ENCODE measurements around the gene MOAP1. TPM values are rescaled to one million over a fixed set of nuclear protein-coding genes. Genes with fewer than 3 reads are reported as not detected.
"Not testable (repeated sequence)": the region's sequence is repeated elsewhere in the genome, so short reads cannot be mapped to it uniquely, and the experiment has no call there.

Gene MOAP1
- total and polyA plus RNA-seq, 4 donors = 22.0 to 38.7 (median 30.2) TPM

- H3K9me3 ChIP-seq (ENCODE audit: control insufficient read depth, low read length) = no peaks in the 10 kb centered on the region
- DNase-seq = peak in 1 of 2 donors; percentile 78
- no peaks in the 10 kb centered on the region for H3K36me3 ChIP-seq (ENCODE audit: control insufficient read depth in 1 of 2, insufficient read depth in 2 of 2, low read length in 1 of 2)
- H3K4me3 ChIP-seq (ENCODE audit: low read length in 2 of 2) = no peak overlapping the region
- H3K4me1 ChIP-seq (ENCODE audit: control insufficient read depth in 1 of 2, insufficient read depth in 2 of 2, low read length in 2 of 2) = no peaks in the 10 kb centered on the region
- 40 to 45% methylated on average over 17 of the region's 17 CpGs for WGBS, 2 donors
- no peak for ATAC-seq (ENCODE audit: low FRiP score)
- intact Hi-C loops (cut with DNase I) = loop anchor here (1.0 to 5.0 kb wide), 4 partner anchors 25 to 186 kb away; no protein-coding TSS in a partner anchor
- H3K27ac ChIP-seq (ENCODE audit: low read depth in 1 of 2, low read length in 2 of 2) = no peak overlapping the region
- H3K27me3 ChIP-seq (ENCODE audit: control insufficient read depth in 1 of 2, insufficient read depth in 2 of 2, low read length in 1 of 2) = no peaks in the 10 kb centered on the region
Observed at GRCh38 chr14:93137864-93138263, 46.8 kb downstream of the MOAP1 start.

- H3K27me3 ChIP-seq (ENCODE audit: control insufficient read depth in 1 of 2, insufficient read depth in 2 of 2, low read length in 1 of 2); H3K36me3 ChIP-seq (ENCODE audit: control insufficient read depth in 1 of 2, insufficient read depth in 2 of 2, low read length in 1 of 2); DNase-seq; H3K27ac ChIP-seq (ENCODE audit: low read depth in 1 of 2, low read length in 2 of 2); ATAC-seq (ENCODE audit: low FRiP score); H3K9me3 ChIP-seq (ENCODE audit: control insufficient read depth, low read length); H3K4me3 ChIP-seq (ENCODE audit: low read length in 2 of 2); H3K4me1 ChIP-seq (ENCODE audit: control insufficient read depth in 1 of 2, insufficient read depth in 2 of 2, low read length in 2 of 2): not testable (repeated sequence)
- intact Hi-C loops (cut with DNase I) = loop anchor here (2.0 to 5.0 kb wide), 2 partner anchors 24 to 164 kb away; no protein-coding TSS in a partner anchor
- WGBS, 2 donors = 87 to 90% methylated on average over 13 of the region's 13 CpGs
Observed at GRCh38 chr14:93136508-93136907, 48.2 kb downstream of the MOAP1 start.

GRCh38 chr14:93136009-93136408 lies 48.7 kb downstream of the MOAP1 start:
- H3K4me1 ChIP-seq (ENCODE audit: control insufficient read depth in 1 of 2, insufficient read depth in 2 of 2, low read length in 2 of 2) = no peaks in the 10 kb centered on the region
- WGBS, 2 donors = 72 to 74% methylated on average over 8 of the region's 8 CpGs
- ATAC-seq (ENCODE audit: low FRiP score) (no peak), DNase-seq (no peak)
- no peaks in the 10 kb centered on the region for H3K36me3 ChIP-seq (ENCODE audit: control insufficient read depth in 1 of 2, insufficient read depth in 2 of 2, low read length in 1 of 2)
- intact Hi-C loops (cut with DNase I) = loop anchor here (2.0 to 5.0 kb wide), 2 partner anchors 23 to 164 kb away; no protein-coding TSS in a partner anchor
- H3K27me3 ChIP-seq (ENCODE audit: control insufficient read depth in 1 of 2, insufficient read depth in 2 of 2, low read length in 1 of 2) = no peaks in the 10 kb centered on the region
- H3K9me3 ChIP-seq (ENCODE audit: control insufficient read depth, low read length) = no peaks in the 10 kb centered on the region
- H3K4me3 ChIP-seq (ENCODE audit: low read length in 2 of 2) = no peak overlapping the region
- no peak overlapping the region for H3K27ac ChIP-seq (ENCODE audit: low read depth in 1 of 2, low read length in 2 of 2)

- Histone ChIP-seq H3K27me3 (ENCODE audit: control insufficient read depth in 1 of 2, insufficient read depth in 2 of 2, low read length in 1 of 2) (no peaks in the 10 kb centered on the region), H3K27ac (ENCODE audit: low read depth in 1 of 2, low read length in 2 of 2) (no peak overlapping the region), H3K36me3 (ENCODE audit: control insufficient read depth in 1 of 2, insufficient read depth in 2 of 2, low read length in 1 of 2) (no peaks in the 10 kb centered on the region), H3K4me3 (ENCODE audit: low read length in 2 of 2) (no peak overlapping the region), H3K9me3 (ENCODE audit: control insufficient read depth, low read length) (no peaks in the 10 kb centered on the region), H3K4me1 (ENCODE audit: control insufficient read depth in 1 of 2, insufficient read depth in 2 of 2, low read length in 2 of 2) (no peaks in the 10 kb centered on the region)
- no peak for DNase-seq
- intact Hi-C loops (cut with DNase I) = loop anchor here (5.0 kb wide), 1 partner anchor 163 kb away; no protein-coding TSS in a partner anchor
- 59 to 67% methylated on average over 5 of the region's 5 CpGs for WGBS, 2 donors
- no peak for ATAC-seq (ENCODE audit: low FRiP score)
Observed at GRCh38 chr14:93135399-93135798, 49.3 kb downstream of the MOAP1 start.

GRCh38 chr14:93133464-93133863 lies 51.2 kb downstream of the MOAP1 start:
- ATAC-seq (ENCODE audit: low FRiP score) = no peak
- no peak overlapping the region for H3K27ac ChIP-seq (ENCODE audit: low read depth in 1 of 2, low read length in 2 of 2)
- no peaks in the 10 kb centered on the region for H3K4me1 ChIP-seq (ENCODE audit: control insufficient read depth in 1 of 2, insufficient read depth in 2 of 2, low read length in 2 of 2)
- 79 to 82% methylated on average over 8 of the region's 8 CpGs for whole genome bisulfite sequencing, 2 donors
- no peaks in the 10 kb centered on the region for H3K36me3 ChIP-seq (ENCODE audit: control insufficient read depth in 1 of 2, insufficient read depth in 2 of 2, low read length in 1 of 2)
- H3K4me3 ChIP-seq (ENCODE audit: low read length in 2 of 2) = no peak overlapping the region
- H3K27me3 ChIP-seq (ENCODE audit: control insufficient read depth in 1 of 2, insufficient read depth in 2 of 2, low read length in 1 of 2) = no peaks in the 10 kb centered on the region
- intact Hi-C loops (cut with DNase I) = no loop called here
- DNase-seq = no peak
- no peaks in the 10 kb centered on the region for H3K9me3 ChIP-seq (ENCODE audit: control insufficient read depth, low read length)

- ATAC-seq (ENCODE audit: low FRiP score) (peak; percentile 45), DNase-seq (no peak)
- Histone ChIP-seq H3K36me3 (ENCODE audit: control insufficient read depth in 1 of 2, insufficient read depth in 2 of 2, low read length in 1 of 2) (no peaks in the 10 kb centered on the region), H3K9me3 (ENCODE audit: control insufficient read depth, low read length) (no peaks in the 10 kb centered on the region), H3K27ac (ENCODE audit: low read depth in 1 of 2, low read length in 2 of 2) (no peak overlapping the region), H3K4me3 (ENCODE audit: low read length in 2 of 2) (no peak overlapping the region), H3K27me3 (ENCODE audit: control insufficient read depth in 1 of 2, insufficient read depth in 2 of 2, low read length in 1 of 2) (no peaks in the 10 kb centered on the region), H3K4me1 (ENCODE audit: control insufficient read depth in 1 of 2, insufficient read depth in 2 of 2, low read length in 2 of 2) (no peaks in the 10 kb centered on the region)
- intact Hi-C loops (cut with DNase I) = no loop called here
- 72 to 74% methylated on average over 8 of the region's 8 CpGs for WGBS, 2 donors
Observed at GRCh38 chr14:93132472-93133065, 52.1 kb downstream of the MOAP1 start.

Other genes starting within 250 kb of the MOAP1 start
- 10 to 100 TPM; 50.8 to 69.5 TPM for gene ITPK1, start 69.0 kb downstream of the MOAP1 start, total RNA-seq
- 10 to 100 TPM; 39.7 to 57.5 TPM for gene ITPK1, start 69.0 kb downstream of the MOAP1 start, polyA plus RNA-seq
- gene LYSET, start 420 bp upstream of the MOAP1 start, total RNA-seq = 10 to 100 TPM; 12.7 to 13.7 TPM
- gene LYSET, start 420 bp upstream of the MOAP1 start, polyA plus RNA-seq = 10 to 100 TPM; 17.1 to 42.2 TPM
- gene GON7, start 22.2 kb upstream of the MOAP1 start, total RNA-seq = 1 to 10 TPM; 4.9 to 7.4 TPM
- 10 to 100 TPM; 12.5 to 17.3 TPM for gene GON7, start 22.2 kb upstream of the MOAP1 start, polyA plus RNA-seq
- 10 to 100 TPM; 15.7 to 18.0 TPM for gene UBR7, start 22.4 kb upstream of the MOAP1 start, total RNA-seq
- 10 to 100 TPM; 14.7 to 18.5 TPM for gene UBR7, start 22.4 kb upstream of the MOAP1 start, polyA plus RNA-seq
- gene BTBD7, start 148.1 kb upstream of the MOAP1 start, total RNA-seq = 10 to 100 TPM; 39.6 to 51.2 TPM
- gene BTBD7, start 148.1 kb upstream of the MOAP1 start, polyA plus RNA-seq = 1 to 10 TPM; 7.4 to 8.5 TPM
- not detected for gene COX8C, start 162.3 kb upstream of the MOAP1 start, total RNA-seq
- not detected for gene COX8C, start 162.3 kb upstream of the MOAP1 start, polyA plus RNA-seq
- under 1 TPM; 0.16 to 0.21 TPM for gene UNC79, start 246.0 kb upstream of the MOAP1 start, total RNA-seq
- gene UNC79, start 246.0 kb upstream of the MOAP1 start, polyA plus RNA-seq = under 1 TPM in 1 of 2 donors, not detected in 1; 0.05 TPM

Data from aorta (tissue), 5 donors.